PC-9 (cell line): Measurements from ENCODE around the gene ETS1.

Source experiments
- EZH2 ChIP-seq: fragments of 200-600 bp; sonication (generic); IDR thresholded peaks from 2 replicates; pipeline ENCODE4 v1.8.0; 2017; ENCODE audit warnings: antibody characterized with exemption, low read depth
- TF ChIP-seq, protein P1 (sequence below): fragments of 200-600 bp; sonication (generic); conservative IDR thresholded peaks from 2 replicates; pipeline ENCODE4 v1.6.1; 2017; ENCODE audit warnings: mixed run types, antibody characterized with exemption, mild to moderate bottlenecking, moderate library complexity

DNA sequence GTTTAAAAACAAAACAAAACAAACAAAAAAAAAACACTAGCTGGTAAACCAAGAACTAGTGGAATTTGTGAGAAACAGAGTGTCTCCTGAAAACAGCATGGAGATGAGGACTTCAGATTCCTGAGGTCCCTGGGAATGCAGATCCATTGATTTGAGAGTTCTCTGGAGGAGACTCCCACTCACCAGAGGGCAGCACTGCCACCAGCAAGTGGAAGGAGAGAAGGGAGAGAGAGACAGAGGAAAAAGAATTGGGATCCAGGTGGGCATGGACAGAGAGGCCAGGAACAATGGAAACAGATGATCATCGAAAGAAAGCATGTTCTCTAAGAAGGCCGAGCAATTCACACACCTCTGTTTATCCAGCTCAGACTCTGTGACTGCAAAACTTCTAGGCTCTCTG is 31.8 kb downstream of the ETS1 start:
- TF ChIP-seq, protein P1, sequence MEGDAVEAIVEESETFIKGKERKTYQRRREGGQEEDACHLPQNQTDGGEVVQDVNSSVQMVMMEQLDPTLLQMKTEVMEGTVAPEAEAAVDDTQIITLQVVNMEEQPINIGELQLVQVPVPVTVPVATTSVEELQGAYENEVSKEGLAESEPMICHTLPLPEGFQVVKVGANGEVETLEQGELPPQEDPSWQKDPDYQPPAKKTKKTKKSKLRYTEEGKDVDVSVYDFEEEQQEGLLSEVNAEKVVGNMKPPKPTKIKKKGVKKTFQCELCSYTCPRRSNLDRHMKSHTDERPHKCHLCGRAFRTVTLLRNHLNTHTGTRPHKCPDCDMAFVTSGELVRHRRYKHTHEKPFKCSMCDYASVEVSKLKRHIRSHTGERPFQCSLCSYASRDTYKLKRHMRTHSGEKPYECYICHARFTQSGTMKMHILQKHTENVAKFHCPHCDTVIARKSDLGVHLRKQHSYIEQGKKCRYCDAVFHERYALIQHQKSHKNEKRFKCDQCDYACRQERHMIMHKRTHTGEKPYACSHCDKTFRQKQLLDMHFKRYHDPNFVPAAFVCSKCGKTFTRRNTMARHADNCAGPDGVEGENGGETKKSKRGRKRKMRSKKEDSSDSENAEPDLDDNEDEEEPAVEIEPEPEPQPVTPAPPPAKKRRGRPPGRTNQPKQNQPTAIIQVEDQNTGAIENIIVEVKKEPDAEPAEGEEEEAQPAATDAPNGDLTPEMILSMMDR: no peak; the same call in 1 of the 2 replicates
- TF ChIP-seq EZH2: no peak
